ENCODE data around the gene COX6A1. TPM values are rescaled to one million over a fixed set of nuclear protein-coding genes. Genes with fewer than 3 reads are reported as not detected.
A peak's percentile ranks its signal among the peaks of the same experiment; 100 is the strongest.

The COX6A1 gene
- total RNA-seq, result 100 to 1,000 TPM; 416 to 490 TPM

- DNase-seq (ENCODE audit: low spot score in 2 of 2) (peak; percentile 94 to 98), ATAC-seq (peak; percentile 97 to 98)
- peaks cover 9 to 11% of the 10 kb centered on the region in 2 donors for H3K36me3 Mint-ChIP-seq
- H3K9me3 Mint-ChIP-seq, result no peaks in the 10 kb centered on the region
- peak within 1 kb of the TSS; percentile 86 to 96 for H3K27ac Mint-ChIP-seq
Measured at GRCh38 chr12:120437735-120438494, at the start of gene COX6A1. Gene COX6A1, plus strand, starts transcription at chr12:120438113. Its CDS starts 14 bp downstream, at chr12:120438127.

GRCh38 chr12:120388691-120389481, 49.0 kb upstream of the COX6A1 start:
- no peak overlapping the region for H3K27ac Mint-ChIP-seq
- DNase-seq (ENCODE audit: low spot score in 2 of 2) (no peak), ATAC-seq (no peak)
- no peaks in the 10 kb centered on the region for H3K9me3 Mint-ChIP-seq
- no peaks in the 10 kb centered on the region for H3K36me3 Mint-ChIP-seq

- H3K27ac Mint-ChIP-seq, result no peak overlapping the region
Measured at GRCh38 chr12:120390540-120391120, 47.3 kb upstream of the COX6A1 start.

GRCh38 chr12:120394483-120395367, 43.2 kb upstream of the COX6A1 start:
- H3K36me3 Mint-ChIP-seq, result no peaks in the 10 kb centered on the region
- ATAC-seq, result no peak
- no peaks in the 10 kb centered on the region for H3K9me3 Mint-ChIP-seq
- H3K27ac Mint-ChIP-seq, result no peak overlapping the region
- no peak for DNase-seq (ENCODE audit: low spot score in 2 of 2)

More at GRCh38 chr12:120390540-120391120, 47.3 kb upstream of the COX6A1 start:
- no peaks in the 10 kb centered on the region for H3K36me3 Mint-ChIP-seq
- DNase-seq (ENCODE audit: low spot score in 2 of 2) (no peak), ATAC-seq (no peak)
- H3K9me3 Mint-ChIP-seq, result no peaks in the 10 kb centered on the region

GRCh38 chr12:120397824-120398540, 39.9 kb upstream of the COX6A1 start:
- no peak for DNase-seq (ENCODE audit: low spot score in 2 of 2)
- no peaks in the 10 kb centered on the region for H3K36me3 Mint-ChIP-seq
- no peaks in the 10 kb centered on the region for H3K9me3 Mint-ChIP-seq
- H3K27ac Mint-ChIP-seq, result no peak overlapping the region
- no peak for ATAC-seq

- Mint-ChIP-seq H3K27ac (no peak overlapping the region), H3K36me3 (no peaks in the 10 kb centered on the region), H3K9me3 (no peaks in the 10 kb centered on the region)
- DNase-seq (ENCODE audit: low spot score in 2 of 2) (no peak), ATAC-seq (peak; percentile 44 to 77)
Measured at GRCh38 chr12:120399531-120399930, 38.4 kb upstream of the COX6A1 start.

GRCh38 chr12:120402217-120402616, 35.7 kb upstream of the COX6A1 start:
- ATAC-seq, result no peak
- H3K27ac Mint-ChIP-seq, result no peak overlapping the region
- H3K36me3 Mint-ChIP-seq, result no peaks in the 10 kb centered on the region

GRCh38 chr12:120403869-120404268, 34.0 kb upstream of the COX6A1 start:
- ATAC-seq (no peak), DNase-seq (ENCODE audit: low spot score in 2 of 2) (no peak)
- Mint-ChIP-seq H3K27ac (no peak overlapping the region), H3K9me3 (no peaks in the 10 kb centered on the region), H3K36me3 (no peaks in the 10 kb centered on the region)

More at GRCh38 chr12:120402217-120402616, 35.7 kb upstream of the COX6A1 start:
- no peaks in the 10 kb centered on the region for H3K9me3 Mint-ChIP-seq
- DNase-seq (ENCODE audit: low spot score in 2 of 2), result no peak

GRCh38 chr12:120404271-120404670, 33.6 kb upstream of the COX6A1 start:
- no peak for DNase-seq (ENCODE audit: low spot score in 2 of 2)
- no peak overlapping the region for H3K27ac Mint-ChIP-seq

GRCh38 chr12:120406069-120406468, 31.8 kb upstream of the COX6A1 start:
- H3K36me3 Mint-ChIP-seq, result no peaks in the 10 kb centered on the region
- H3K9me3 Mint-ChIP-seq, result no peaks in the 10 kb centered on the region
- H3K27ac Mint-ChIP-seq, result no peak overlapping the region
- no peak for DNase-seq (ENCODE audit: low spot score in 2 of 2)
- ATAC-seq, result no peak

More at GRCh38 chr12:120404271-120404670, 33.6 kb upstream of the COX6A1 start:
- no peaks in the 10 kb centered on the region for H3K36me3 Mint-ChIP-seq
- no peaks in the 10 kb centered on the region for H3K9me3 Mint-ChIP-seq
- ATAC-seq, result no peak

- H3K27ac Mint-ChIP-seq, result no peak overlapping the region
- H3K9me3 Mint-ChIP-seq, result no peaks in the 10 kb centered on the region
- no peaks in the 10 kb centered on the region for H3K36me3 Mint-ChIP-seq
- ATAC-seq (no peak), DNase-seq (ENCODE audit: low spot score in 2 of 2) (no peak)
Measured at GRCh38 chr12:120406553-120406952, 31.4 kb upstream of the COX6A1 start.

GRCh38 chr12:120408771-120409170, 29.1 kb upstream of the COX6A1 start:
- no peak overlapping the region for H3K27ac Mint-ChIP-seq
- no peaks in the 10 kb centered on the region for H3K36me3 Mint-ChIP-seq
- no peak for ATAC-seq
- H3K9me3 Mint-ChIP-seq, result no peaks in the 10 kb centered on the region
- DNase-seq (ENCODE audit: low spot score in 2 of 2), result no peak

GRCh38 chr12:120412421-120412820, 25.5 kb upstream of the COX6A1 start:
- Mint-ChIP-seq H3K9me3 (no peaks in the 10 kb centered on the region), H3K27ac (no peak overlapping the region), H3K36me3 (no peaks in the 10 kb centered on the region)
- no peak for DNase-seq (ENCODE audit: low spot score in 2 of 2)
- ATAC-seq, result no peak

GRCh38 chr12:120413901-120414695, 23.8 kb upstream of the COX6A1 start:
- ATAC-seq, result no peak
- DNase-seq (ENCODE audit: low spot score in 2 of 2), result no peak
- Mint-ChIP-seq H3K9me3 (no peaks in the 10 kb centered on the region), H3K27ac (no peak overlapping the region), H3K36me3 (no peaks in the 10 kb centered on the region)
